GM21825 (cell line): ENCODE data around the gene BTNL2.

Experiments
- ATAC-seq: cut with Tn5 transposase; IDR thresholded peaks from one replicate; pipeline ENCODE4 v1.9.1; 2021; ENCODE audit warnings: mild to moderate bottlenecking, moderate library complexity; ENCODE audit not compliant: unreplicated experiment

BTNL2 gene

DNA sequence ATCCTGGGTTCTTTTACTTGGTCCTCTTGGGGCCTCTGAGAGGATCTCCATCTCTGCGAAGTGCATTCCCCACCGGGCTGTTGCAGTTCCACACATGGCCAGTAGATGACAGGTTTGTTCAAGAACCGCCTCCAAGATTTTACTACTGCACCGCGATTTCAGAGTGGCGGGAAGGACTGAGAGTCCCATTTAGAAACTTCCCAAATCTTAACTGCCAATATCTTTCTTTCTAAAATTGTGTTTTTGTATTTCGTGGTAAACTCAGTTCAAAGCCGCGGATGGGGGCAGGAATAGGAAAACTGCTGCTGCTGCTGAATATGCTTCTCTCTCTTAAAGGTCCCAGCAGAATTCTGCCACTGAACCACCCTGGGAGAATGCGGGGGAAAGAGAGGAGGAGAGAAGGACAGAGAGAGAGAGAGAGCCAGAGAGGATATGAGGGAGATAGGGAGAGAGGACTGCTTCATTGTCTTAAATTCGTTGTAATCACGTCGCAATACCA lies 8.6 kb upstream of the BTNL2 start:
- ATAC-seq, result no peak

DNA sequence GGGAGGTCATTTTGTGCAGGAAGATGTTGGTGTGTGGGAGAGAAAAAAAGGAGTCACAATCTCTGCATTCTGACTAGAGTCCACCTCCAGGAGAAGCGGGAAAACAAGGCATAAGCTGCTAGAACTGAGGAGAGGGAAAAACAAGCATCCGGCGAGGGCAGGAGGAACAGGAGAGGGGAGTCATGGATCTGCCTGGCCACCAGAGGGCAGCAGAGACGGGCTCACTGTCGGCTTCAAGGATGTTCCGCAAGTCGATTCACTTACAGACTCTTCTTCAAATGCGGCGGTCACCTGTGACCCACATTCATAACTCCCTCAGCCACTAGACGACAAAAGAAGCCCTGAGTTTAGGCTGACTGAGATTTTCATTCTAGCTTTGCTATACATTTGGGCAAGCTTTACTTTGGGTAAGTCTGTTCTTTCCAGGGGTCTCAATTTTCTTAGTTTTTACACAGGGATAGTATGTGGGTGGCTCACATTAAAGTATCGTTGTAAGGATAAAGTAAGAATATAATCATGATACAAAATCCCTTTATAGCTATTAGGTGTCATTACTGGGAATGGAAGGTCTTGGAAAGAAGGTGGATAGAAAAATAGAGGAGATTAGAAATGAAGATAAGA lies 6.6 kb upstream of the BTNL2 start:
- ATAC-seq, result peak; percentile 49

DNA sequence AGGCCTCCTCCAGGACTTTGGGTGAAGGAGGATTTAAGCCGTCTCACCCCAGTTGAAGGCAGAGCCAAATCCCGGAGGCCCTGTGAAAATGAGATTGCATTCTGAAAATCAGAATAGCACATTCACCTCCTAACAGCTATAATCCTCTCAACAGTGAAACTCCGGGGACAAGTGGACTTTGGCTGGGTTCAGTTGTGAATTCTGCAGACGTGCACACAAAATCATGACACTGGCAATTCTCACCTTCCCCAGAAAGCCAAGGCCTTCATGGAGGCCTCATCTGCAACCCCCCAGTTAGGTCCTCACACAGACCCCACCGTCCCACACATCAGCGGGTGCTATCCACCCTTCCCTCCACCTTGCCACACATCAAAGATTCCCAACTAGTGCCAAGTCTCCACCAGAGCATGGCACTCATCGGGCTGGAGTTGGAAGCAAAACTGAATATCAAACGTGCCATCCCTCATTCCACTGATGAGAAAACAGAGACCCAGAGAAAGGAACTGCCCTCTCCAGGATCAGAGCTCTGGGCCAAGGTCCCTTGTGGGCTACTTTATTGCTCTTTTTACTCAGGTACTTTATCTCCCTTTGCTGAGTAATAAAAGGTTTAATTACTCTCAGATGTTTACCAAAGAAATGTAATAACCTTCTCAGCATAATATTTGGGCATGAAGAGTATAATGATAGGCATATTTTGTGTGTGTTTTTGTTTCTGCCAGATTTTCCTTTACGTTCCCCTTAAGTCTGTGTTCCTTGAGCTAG lies 4.8 kb upstream of the BTNL2 start:
- ATAC-seq, result no peak

DNA sequence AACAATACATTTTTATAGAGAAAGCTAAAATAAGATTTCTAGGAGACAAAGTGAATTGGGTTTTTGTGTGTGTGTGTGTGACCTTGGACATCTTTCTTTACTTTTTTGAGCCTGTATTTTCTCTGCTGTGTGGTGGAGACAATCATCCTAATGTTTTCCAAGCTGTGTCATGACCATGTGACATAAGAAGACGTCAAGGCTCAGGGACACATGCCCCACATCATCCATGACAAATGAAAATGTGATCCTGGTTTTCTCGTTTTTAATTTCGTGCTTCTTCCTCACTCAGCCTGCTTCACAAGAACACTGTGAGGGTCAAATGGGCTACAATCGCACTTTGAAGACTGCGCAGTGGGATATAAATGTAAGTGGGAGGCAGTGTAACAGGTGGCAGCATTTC lies 3.9 kb upstream of the BTNL2 start:
- no peak for ATAC-seq

DNA sequence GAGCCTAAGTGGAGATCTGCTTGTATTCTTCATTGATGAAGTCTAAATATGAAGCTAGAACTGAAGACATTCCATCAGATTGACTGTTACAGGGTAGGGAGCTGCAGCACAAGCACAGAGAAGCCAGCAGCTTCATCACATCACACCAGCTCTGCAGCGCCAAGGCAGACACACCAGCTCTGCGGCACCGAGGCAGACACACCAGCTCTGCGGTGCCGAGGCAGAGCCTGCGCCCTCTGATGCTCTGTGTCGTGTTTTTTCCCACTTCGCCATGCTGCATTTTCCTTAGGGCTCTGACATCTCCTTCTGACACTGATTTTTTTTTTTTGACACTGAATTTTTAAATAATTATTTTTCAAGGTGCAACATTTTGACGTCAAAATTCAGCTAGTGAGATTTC lies 784 bp downstream of the BTNL2 start:
- ATAC-seq, result no peak

DNA sequence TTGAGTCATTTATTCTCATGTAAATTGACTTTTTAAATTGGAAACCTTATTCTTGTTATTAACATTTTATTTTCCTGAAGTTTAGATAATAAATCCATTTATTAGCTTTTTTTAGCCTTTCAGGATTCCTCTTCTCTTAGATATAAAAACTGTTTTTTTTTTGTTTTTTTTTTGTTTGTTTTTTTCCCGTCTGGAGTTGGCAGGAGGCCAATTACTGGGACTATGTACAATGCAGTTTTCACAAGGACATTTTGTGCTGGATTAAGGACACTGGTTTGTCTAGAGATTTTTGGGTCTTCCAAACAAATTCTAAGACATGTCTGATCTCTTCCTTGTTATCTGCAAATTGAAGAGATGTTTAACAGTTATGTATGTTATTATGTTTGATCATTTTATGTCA lies 1.3 kb downstream of the BTNL2 start:
- no peak for ATAC-seq

DNA sequence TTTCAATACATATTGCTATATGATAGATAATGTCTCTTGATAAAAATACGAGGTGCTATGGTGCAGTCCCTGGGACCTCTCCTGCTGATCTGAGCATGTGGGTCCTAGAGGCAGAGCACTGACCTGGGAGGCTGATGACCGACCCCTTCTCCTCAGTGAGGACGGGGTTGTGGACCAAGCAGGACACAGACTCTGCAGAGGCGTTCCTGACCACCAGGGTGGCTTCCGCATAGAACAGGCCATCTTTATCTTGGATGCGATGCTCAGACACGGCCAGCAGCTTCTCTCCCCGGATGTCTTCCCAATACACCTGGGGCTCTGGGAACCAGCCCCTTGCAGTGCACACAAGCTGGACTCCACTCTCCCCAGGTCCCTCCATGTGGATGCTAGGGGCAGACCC lies 4.2 kb downstream of the BTNL2 start:
- ATAC-seq, result no peak

DNA sequence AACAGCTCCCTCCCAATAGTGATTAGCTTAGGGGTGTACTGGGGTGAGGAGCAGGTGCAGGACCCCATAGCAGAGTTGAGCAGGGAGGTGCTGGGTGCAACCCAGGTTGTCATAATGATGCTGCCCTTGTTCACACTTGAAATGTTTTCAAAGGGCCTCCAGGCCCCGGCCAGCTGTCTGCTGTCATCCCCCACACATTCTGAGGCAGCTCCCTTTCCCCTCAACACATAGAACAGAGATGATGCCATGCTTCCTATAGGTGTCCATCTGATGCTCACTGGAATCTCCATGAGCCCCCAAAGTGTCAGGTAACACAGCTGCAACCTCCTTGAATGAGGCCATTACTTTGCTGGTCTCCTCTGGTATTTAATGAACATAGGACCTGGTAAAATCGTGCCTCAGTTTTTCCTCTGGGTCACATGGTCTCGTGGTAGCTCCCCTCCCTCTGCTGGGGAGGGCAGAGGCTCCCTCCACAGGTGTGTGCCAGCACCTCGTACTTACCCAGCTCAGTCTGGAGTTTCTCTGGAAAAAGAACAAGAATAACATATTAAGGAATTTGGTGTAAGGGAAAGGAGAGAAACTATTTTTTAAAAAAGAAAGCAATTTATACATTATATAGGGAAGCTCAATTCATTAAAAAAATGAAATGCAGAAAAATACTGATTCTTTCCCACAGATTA lies 5.6 kb downstream of the BTNL2 start:
- no peak for ATAC-seq

DNA sequence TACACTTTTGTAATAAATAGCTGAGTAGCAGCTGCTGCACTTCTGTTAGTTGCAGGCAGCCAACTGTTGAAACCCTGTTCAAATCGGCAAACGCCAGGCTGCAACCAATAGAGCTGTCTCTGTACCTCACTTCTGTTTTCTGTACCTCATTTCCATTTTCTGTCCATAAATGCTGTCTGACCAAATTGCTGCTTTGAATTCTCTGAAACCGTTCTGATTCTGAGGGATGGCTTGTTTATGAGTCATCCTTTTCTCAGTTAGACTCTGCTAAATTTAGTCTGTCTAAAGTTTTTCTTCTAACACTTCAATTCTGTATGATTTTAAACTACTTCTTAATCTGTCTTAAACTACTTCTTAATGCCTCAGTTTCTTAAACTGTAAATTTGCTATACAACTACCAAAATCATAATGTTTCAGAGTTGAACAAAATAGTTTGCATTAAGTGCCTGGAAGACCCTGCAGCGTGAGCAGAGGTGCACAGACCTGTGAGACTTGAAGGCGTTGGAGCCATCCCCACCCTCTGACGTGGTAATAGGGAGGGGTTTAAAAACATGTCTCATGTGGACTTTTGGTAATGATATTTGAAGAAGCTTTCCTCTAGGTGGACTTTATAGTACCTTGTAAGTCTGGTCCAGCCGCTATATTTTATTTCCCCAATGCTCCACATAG lies 9.6 kb downstream of the BTNL2 start:
- peak; percentile 79 for ATAC-seq

DNA sequence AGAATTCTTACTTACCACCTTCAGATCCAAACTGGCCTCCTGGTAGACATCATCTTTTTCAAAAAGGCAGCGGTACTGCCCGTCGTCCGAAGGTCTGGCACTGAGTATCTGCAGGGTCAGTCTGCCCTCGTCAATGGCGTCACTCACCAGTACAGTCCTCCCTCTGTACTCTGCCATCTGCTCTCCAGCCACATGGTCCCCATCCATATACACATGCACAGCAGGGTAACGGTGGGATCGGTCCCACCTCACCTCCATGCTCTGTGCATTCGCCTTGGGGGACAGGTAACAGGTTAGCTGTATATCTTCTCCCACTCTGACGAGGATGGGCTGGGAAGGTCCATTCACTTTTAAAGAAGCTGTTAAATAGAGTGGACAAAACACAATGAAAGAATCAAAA lies 11.0 kb downstream of the BTNL2 start:
- no peak for ATAC-seq

DNA sequence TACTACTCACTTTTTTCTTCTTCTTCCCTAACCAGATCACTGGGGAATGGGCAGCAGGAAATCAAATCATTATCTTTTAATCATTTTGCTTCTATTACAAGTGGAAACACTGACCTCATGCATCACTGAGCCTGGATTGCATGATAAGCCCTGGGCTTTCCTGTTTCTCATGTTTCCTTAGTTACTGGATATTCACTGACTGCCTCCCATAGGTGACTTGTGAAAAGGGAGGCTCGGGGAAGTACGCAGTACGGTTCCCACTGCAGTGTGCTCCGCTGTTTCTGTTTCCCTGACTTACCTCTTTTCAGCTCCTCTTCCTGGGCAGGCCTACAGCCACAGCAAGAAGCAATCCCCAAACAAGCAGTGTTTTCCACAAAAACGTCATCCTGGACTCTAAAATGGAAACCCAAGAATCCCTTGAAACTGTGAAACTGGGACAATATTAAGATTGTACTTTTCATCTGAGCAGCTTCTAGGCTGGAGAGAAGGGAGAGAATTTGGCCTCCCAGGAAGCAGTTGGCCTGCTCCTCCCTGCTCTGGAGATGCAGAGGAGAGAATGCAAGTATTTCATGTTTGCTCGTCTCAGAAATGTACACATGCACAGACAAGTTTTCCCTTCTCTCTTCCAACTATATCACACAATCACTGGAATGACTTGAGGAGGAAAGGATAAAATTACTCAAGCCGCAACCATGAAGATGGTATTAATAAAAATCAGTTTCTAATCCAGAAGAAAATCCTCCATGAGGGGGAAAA lies 13.1 kb downstream of the BTNL2 start:
- no peak for ATAC-seq

DNA sequence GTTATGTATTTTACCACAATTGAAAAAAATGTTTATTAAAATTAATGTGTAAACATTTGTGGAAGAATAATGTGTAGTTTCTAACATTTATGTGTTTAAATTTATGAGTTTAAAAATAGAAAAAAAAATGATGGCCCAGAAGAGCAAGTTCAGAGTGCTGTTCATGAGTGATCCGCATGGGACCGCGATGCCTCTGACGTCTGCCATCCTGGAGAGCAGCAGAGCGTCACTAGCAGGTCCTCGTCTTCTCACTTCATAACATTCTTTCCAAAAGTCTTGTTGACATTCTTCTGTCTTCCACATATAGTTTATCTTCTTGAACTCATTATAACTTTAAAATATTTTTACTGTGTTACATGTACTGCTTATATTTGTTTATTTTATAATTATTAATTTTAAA lies 15.5 kb downstream of the BTNL2 start:
- no peak for ATAC-seq

DNA sequence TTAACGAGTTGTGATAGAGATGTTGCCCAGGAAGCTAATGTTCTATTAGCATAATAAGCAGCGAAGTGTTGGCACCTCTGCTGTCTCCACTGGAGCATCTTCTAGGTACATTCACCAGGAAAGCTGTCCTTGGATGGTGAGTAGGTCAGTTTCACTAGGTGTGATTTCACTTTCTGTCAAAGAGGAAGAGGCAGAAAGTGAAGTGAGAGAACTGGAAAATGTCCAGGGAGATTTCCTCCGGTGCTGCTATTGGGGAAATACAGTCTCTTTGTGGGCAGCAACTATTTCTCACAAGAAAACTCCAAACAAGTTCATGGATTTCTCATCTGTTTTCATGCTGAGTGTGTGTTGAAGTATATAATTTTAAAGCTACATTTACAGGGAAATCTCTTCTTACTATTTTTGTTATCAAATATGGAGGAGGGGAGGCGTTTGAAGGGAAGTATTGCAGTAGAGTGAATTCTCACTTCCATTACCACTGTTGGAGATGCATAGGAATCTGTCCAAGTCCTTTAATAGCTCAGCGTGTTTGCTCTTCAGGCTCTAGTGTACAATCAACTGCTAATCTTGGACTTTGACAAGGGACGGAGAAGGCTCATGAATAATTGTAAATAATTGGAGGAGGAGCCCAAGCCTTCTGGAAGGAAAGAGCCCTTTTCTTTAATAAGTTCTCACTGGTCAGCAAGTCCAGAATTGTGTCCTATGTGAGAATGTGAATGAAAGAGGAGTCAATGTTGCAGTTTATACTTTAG lies 19.2 kb downstream of the BTNL2 start:
- no peak for ATAC-seq

DNA sequence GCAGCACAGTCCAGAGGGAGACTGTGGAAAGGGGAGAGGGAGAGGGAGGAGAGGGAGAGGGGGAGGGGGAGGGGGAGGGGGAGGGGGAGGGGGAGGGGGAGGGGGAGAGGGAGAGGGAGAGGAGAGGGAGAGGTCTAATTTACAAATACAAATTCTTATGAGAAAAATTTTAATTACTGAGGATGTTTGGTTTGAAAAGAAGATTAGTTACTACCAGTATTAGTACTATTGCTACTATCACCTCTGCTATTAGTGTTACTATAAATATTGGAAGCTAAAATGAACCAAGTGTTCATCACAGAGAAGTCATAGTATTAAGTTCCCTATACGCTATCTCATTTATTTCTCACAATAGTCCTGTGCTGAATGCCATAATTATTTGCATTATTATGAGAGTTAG lies 20.9 kb downstream of the BTNL2 start:
- ATAC-seq, result no peak

DNA sequence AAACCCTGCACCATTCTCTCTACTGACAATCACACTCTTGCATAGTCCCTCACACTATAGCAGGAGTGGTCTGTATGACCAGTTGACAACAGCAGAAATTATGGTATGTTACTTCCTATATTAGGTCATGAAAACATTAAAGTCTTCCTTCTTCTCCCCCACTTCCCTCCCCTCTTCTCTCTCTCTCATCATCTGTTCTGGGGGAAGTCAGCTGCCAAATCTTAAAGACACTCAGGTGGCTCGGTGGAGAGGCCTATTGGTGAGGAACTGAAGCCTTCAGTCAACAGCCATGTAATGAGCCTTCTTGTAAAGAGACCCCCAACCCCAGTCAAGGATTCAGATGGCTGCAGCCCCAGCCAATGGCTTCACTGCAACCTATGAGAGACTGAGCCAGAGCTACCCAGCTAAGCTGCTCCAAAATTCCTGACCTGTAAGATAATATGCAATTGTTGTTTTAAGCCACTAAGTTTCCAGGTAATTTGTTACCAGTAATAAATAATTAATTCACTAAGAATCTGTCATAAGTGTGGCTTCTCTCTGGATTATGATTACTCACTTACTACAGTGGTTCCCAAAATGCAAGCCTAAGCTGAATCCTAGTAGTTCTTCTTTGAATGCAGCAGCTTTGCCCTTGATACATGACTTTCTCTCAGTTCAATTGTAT lies 24.1 kb downstream of the BTNL2 start:
- ATAC-seq, result no peak

DNA sequence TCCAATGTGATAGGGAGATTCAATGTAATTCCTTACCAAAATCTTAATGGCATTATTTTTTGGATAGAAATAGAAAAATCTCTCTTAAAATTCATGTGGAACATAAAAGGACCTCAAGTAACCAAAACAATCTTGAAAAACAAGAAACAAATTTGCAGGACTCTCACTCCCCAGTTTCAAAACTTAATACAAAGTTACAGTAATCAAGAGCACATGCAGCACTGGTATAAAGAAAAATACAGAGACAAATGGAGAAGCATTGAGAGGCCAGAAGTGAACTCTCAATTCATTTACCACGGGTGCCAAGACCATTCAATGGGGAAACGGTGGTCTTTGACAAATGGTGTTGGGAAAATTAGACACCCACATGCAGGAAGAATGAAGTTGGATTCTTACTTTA lies 27.4 kb downstream of the BTNL2 start:
- no peak for ATAC-seq

DNA sequence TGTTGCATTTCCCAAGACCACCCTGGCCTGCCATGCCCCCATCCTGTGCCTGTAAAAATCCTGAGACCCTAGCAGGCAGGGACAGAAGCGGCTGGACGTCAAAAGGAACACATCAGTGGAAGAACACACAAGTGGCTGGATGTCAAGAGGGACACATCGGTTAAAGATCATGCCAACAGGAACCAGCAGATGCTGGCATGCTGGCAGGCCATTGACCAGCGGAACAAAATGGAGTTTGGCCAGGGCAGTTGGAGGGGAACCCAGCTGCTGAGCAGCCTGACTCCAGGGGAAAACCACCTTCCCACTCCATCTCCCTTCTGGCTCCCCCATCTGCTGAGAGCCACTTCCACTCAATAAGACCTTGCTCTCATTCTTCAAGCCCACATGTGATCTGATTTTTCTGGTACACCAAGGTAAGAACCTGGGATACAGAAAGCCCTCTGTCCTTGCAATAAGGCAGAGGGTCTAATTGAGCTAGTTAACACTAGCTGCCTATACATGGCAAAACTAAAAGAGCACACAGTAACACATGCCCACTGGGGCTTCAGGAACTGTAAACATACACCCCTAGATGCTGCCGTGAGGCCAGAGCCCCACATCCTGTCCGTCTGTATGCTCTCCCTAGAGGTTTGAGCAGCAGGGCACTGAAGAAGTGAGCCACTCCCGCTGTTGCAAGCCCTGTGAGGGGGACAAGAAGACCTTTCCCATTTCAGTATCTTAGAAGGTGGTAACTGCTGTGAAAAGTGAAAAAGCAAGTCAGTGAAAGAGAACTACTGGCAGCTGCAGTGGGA lies 31.0 kb downstream of the BTNL2 start:
- no peak for ATAC-seq

DNA sequence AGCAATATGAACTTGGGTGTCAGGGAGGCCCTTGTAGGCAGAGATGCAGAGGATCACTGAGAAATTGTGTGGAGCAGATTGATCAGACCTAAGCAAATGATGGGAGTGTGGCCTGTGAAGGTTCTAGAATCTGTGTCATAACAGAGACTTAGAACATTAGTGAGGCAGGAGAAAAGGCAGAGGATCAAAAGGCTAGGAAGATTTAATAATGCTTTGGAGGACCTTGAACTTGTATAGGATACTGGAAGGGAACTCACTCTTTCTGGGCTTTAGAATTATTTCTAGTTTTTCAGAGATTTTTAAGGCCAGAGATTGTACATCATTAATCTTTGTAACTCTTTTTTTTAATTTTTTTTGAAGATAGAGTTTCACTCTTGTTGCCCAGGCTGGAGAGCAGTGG lies 35.2 kb downstream of the BTNL2 start, which contains the start of gene TSBP1:
TSBP1 (minus strand) TSS at position 101 of the 400 bp plus-strand sequence. CDS start 197 bp downstream, outside the sequence.
- ATAC-seq, result no peak

DNA sequence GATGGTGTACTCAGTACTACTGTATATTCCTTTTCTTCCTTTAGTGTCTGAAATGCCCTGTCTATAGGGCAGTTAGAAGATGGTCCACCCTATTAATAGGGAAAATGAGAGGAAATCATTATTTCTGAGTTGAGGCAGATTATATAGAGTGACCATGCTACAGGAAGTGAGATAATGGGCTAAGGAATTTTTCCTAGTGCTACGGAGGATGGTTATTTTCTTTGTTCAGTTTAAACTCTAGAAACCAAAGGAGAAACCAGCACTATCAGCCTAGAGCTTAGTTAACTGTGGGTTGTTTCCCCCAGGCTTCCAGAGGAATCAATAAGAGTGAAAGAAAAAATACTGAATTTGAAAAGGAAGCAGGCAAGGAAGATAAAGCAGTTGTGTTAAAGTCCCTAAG lies 35.8 kb downstream of the BTNL2 start:
- ATAC-seq, result no peak
